WERI-Rb-1 (cell line): ENCODE results near the gene GNAQ.
"Not testable (repeated sequence)": the region's sequence is repeated elsewhere in the genome, so short reads cannot be mapped to it uniquely, and the experiment has no call there.

Source experiments
- DNase-seq: peaks from one replicate; pipeline ENCODE4 v3.0.0-alpha.2; 2020
- H3K27ac ChIP-seq: fragments of 250-450 bp; sonication (Bioruptor Pico); 2 replicates; pipeline ENCODE4 v1.5.1; 2020; ENCODE audit warnings: mild to moderate bottlenecking, moderate library complexity
- H3K27me3 ChIP-seq: fragments of 250-450 bp; sonication (Bioruptor Pico); 2 replicates; pipeline ENCODE4 v1.5.1; 2021; ENCODE audit warnings: mild to moderate bottlenecking, low read depth, moderate library complexity; ENCODE audit not compliant: insufficient read depth, severe bottlenecking
- H3K36me3 ChIP-seq: fragments of 250-450 bp; sonication (Bioruptor Pico); 2 replicates; pipeline ENCODE4 v1.5.1; 2020; ENCODE audit warnings: mild to moderate bottlenecking, moderate library complexity
- H3K4me3 ChIP-seq: 2 replicates; pipeline ENCODE4 v1.5.1; 2011; ENCODE audit warnings: low read depth, mild to moderate bottlenecking, control low read depth, low read length
- H3K9me3 ChIP-seq: fragments of 250-450 bp; sonication (Bioruptor Pico); 2 replicates; pipeline ENCODE4 v1.5.1; 2021; ENCODE audit warnings: mild to moderate bottlenecking, moderate library complexity; ENCODE audit not compliant: severe bottlenecking
- CTCF ChIP-seq: IDR thresholded peaks from 2 replicates; pipeline ENCODE4 v1.5.1; 2011; ENCODE audit warnings: low read depth, mild to moderate bottlenecking, control low read depth, inconsistent platforms, low read length

Gene GNAQ

DNA sequence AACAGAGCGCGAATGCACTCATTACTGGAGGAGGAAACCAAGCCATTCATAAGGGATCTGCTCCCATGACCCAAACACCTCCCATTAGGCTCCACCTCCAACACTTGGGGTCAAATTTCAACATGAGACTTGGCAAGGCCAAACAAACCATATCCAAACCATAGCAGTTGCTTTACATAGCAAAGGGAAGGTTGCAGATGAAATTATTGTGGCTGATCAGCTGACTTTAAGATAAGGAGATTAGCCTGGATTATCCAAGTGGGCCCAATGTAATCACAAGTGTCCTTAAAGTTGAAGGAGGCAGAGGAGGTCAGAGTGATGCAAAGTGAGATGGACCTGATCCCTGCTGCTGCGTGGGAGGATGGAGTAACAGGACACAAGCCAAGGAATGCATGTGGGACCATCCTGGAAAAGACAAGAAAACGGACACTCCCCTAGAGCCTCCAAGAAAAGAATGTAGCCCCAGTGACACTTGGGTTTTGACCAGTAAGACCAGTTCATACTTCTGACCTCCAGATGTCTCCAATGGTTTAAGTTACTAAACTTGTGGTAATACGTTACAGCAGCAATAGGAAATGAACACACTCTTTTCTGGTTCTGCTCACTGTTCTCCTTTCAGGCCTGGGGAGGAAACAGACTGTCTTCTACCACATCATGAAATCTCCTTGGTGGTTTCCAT lies 167.3 kb downstream of the GNAQ start:
- Histone ChIP-seq H3K4me3 (no peak overlapping the region), H3K27ac (no peak overlapping the region), H3K27me3 (no peaks in the 10 kb centered on the region), H3K9me3 (no peaks in the 10 kb centered on the region), H3K36me3 (no peaks in the 10 kb centered on the region)
- no peak for TF ChIP-seq CTCF
- peak; percentile 39 for DNase-seq

GRCh38 chr9:77863638-77864037 lies 168.0 kb downstream of the GNAQ start:
- H3K27me3 ChIP-seq, H3K27ac ChIP-seq, DNase-seq, H3K9me3 ChIP-seq, H3K36me3 ChIP-seq, H3K4me3 ChIP-seq: not testable (repeated sequence)

- not testable (repeated sequence) for H3K36me3 ChIP-seq, DNase-seq, H3K9me3 ChIP-seq, H3K27ac ChIP-seq, H3K4me3 ChIP-seq, H3K27me3 ChIP-seq
Observed at GRCh38 chr9:77860953-77861352, 170.7 kb downstream of the GNAQ start.

GRCh38 chr9:77857513-77858259 lies 173.9 kb downstream of the GNAQ start:
- no peak for DNase-seq
- H3K36me3 ChIP-seq: no peaks in the 10 kb centered on the region
- TF ChIP-seq CTCF: no peak
- no peaks in the 10 kb centered on the region for H3K9me3 ChIP-seq
- no peak overlapping the region for H3K4me3 ChIP-seq
- H3K27ac ChIP-seq: no peak overlapping the region
- H3K27me3 ChIP-seq: no peaks in the 10 kb centered on the region

DNA sequence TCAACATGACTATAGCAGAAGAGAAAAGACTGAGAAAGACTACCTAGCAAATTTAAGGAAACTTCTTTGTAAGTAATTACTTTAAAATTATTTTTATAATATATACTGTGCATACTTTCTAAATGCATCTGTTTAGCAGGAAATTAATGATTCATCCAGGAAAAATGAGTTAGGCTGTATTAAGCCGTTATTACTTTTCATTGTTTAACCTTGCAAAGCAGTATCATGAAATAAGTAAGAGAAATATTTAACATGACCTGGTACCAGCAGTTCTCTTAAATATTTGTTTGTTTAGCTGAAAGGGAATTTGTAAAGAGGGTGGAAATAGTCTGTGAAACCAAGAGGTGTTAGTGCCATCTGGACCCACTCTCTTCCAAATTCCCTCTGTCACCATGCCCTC lies 175.0 kb downstream of the GNAQ start:
- H3K4me3 ChIP-seq: no peak overlapping the region
- H3K27ac ChIP-seq: no peak overlapping the region
- H3K9me3 ChIP-seq: no peaks in the 10 kb centered on the region
- no peak for TF ChIP-seq CTCF
- H3K27me3 ChIP-seq: no peaks in the 10 kb centered on the region
- DNase-seq: no peak
- H3K36me3 ChIP-seq: no peaks in the 10 kb centered on the region

DNA sequence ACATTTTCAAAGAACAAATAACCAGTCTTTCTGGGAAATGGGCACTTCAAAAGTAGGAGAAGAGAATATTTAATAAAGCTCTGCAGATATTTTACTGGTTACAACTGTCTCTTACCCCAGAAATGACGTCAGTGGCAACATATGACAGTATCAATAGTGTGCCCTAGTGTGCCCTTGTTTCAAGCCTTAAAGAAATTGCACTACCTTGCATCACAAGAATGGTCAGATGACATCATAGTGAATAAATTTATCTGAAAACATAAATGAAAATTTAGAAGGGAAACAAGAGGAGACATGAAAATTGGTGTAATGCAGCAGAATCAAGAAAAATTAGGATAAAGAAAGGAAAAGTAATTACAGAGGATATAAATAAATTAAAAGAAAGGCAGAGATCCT lies 176.7 kb downstream of the GNAQ start:
- no peak for TF ChIP-seq CTCF
- no peak for DNase-seq
- Histone ChIP-seq H3K4me3 (no peak overlapping the region), H3K27ac (no peak overlapping the region), H3K9me3 (no peaks in the 10 kb centered on the region), H3K27me3 (no peaks in the 10 kb centered on the region), H3K36me3 (no peaks in the 10 kb centered on the region)
